Neural cell (in vitro differentiated cells): ENCODE results near the gene NUDT9.

Experiments
- CTCF ChIP-seq: fragments of 450-650 bp; IDR thresholded peaks from 2 replicates; pipeline ENCODE4 v1.5.1; 2014; ENCODE audit warnings: antibody characterized with exemption, mild to moderate bottlenecking, moderate library complexity; ENCODE audit not compliant: poor library complexity, severe bottlenecking
- EP300 ChIP-seq: fragments of 450-650 bp; conservative IDR thresholded peaks from 2 replicates; pipeline ENCODE4 v1.6.1; 2014; ENCODE audit warnings: antibody characterized with exemption, mild to moderate bottlenecking, moderate library complexity; ENCODE audit not compliant: poor library complexity, severe bottlenecking
- EZH2 ChIP-seq: fragments of 200-600, 300-800 bp; shearing (Covaris generic), sonication (generic); IDR thresholded peaks from 2 replicates; pipeline ENCODE4 v1.6.1; 2014; ENCODE audit warnings: antibody characterized with exemption, low read length, borderline replicate concordance, mild to moderate bottlenecking; ENCODE audit not compliant: insufficient read depth, poor library complexity, severe bottlenecking
- RAD21 ChIP-seq: fragments of 450-650 bp; conservative IDR thresholded peaks from 2 replicates; pipeline ENCODE4 v1.6.1; 2014; ENCODE audit warnings: antibody characterized with exemption, mild to moderate bottlenecking, moderate library complexity
- REST ChIP-seq: IDR thresholded peaks from 2 replicates; pipeline ENCODE4 v1.6.1; 2012; ENCODE audit warnings: borderline replicate concordance
- SMC3 ChIP-seq: fragments of 450-650 bp; conservative IDR thresholded peaks from 2 replicates; pipeline ENCODE4 v1.6.1; 2014; ENCODE audit warnings: antibody characterized with exemption, mild to moderate bottlenecking, moderate library complexity; ENCODE audit not compliant: poor library complexity
- TAF1 ChIP-seq: IDR thresholded peaks from 2 replicates; pipeline ENCODE4 v1.6.1; 2012; ENCODE audit warnings: low read depth

- TF ChIP-seq TAF1 (no peak), CTCF (no peak), SMC3 (no peak), REST (no peak), EZH2 (no peak), RAD21 (no peak), EP300 (no peak)
Measured at GRCh38 chr4:87406462-87406861, 15.9 kb upstream of the NUDT9 start.
